SH-SY5Y (cell line): Measurements from ENCODE around the gene ZFHX3.

Source experiments
- GATA2 ChIP-seq: IDR thresholded peaks from 2 replicates; pipeline ENCODE4 v1.6.1; 2011; ENCODE audit warnings: mild to moderate bottlenecking, low read depth, low read length
- GATA3 ChIP-seq: IDR thresholded peaks from 2 replicates; pipeline ENCODE4 v1.6.1; 2011; ENCODE audit warnings: low read depth, mild to moderate bottlenecking, low read length, moderate library complexity

- TF ChIP-seq GATA2 = no peak
- no peak for TF ChIP-seq GATA3
Observed at GRCh38 chr16:73093146-73094144, 45.5 kb upstream of the ZFHX3 start.
